Smooth muscle cell (in vitro differentiated cells): ENCODE results near the gene RBFOX1. TPM values are rescaled to one million over a fixed set of nuclear protein-coding genes. Genes with fewer than 3 reads are reported as not detected.

Experiments
- DNase-seq: peaks from one replicate; lab custom pipeline; 2025; ENCODE audit not compliant: unreplicated experiment; lab: John Stamatoyannopoulos, UW
- H2AFZ ChIP-seq: fragments of 200-600 bp; sonication (generic); 2 replicates; pipeline ENCODE4 v1.6.0; 2016; ENCODE audit warnings: antibody characterized with exemption, low read depth, mild to moderate bottlenecking
- H3F3A ChIP-seq: fragments of 200-600 bp; sonication (generic); 2 replicates; pipeline ENCODE4 v1.6.0; 2017; ENCODE audit warnings: antibody characterized with exemption, low read depth
- H3K27ac ChIP-seq: fragments of 200-600 bp; sonication (generic); 2 replicates; pipeline ENCODE4 v1.5.1; 2016; ENCODE audit warnings: low read depth, mild to moderate bottlenecking
- H3K27me3 ChIP-seq: fragments of 200-600 bp; sonication (generic); 2 replicates; pipeline ENCODE4 v1.6.1; 2016; ENCODE audit warnings: low read depth, mild to moderate bottlenecking
- H3K36me3 ChIP-seq: fragments of 200-600 bp; sonication (generic); 2 replicates; pipeline ENCODE4 v1.5.1; 2016; ENCODE audit warnings: low read depth
- H3K4me1 ChIP-seq: fragments of 200-600 bp; sonication (generic); 2 replicates; pipeline ENCODE4 v1.5.1; 2016; ENCODE audit warnings: low read depth
- H3K4me2 ChIP-seq: fragments of 200-600 bp; sonication (generic); 2 replicates; pipeline ENCODE4 v1.6.0; 2016; ENCODE audit warnings: mild to moderate bottlenecking
- H3K4me3 ChIP-seq: fragments of 200-600 bp; sonication (generic); 2 replicates; pipeline ENCODE4 v1.5.1; 2016; ENCODE audit warnings: mild to moderate bottlenecking
- H3K79me2 ChIP-seq: fragments of 200-600 bp; sonication (generic); 2 replicates; pipeline ENCODE4 v1.6.0; 2016; ENCODE audit warnings: low read depth, mild to moderate bottlenecking
- H3K9ac ChIP-seq: fragments of 200-600 bp; sonication (generic); 2 replicates; pipeline ENCODE4 v1.6.0; 2016; ENCODE audit warnings: low read depth
- H3K9me3 ChIP-seq: fragments of 200-600 bp; sonication (generic); replicated peaks from 2 replicates; pipeline ENCODE4 v1.5.1; 2016; ENCODE audit warnings: low read depth
- H4K20me1 ChIP-seq: fragments of 200-600 bp; sonication (generic); 2 replicates; pipeline ENCODE4 v1.6.0; 2016; ENCODE audit warnings: low read depth
- WGBS: methylation state at CpG from one replicate; pipeline ENCODE4 v1.1.7; 2016; ENCODE audit warnings: low lambda C conversion rate; 5-methylcytosine and 5-hydroxymethylcytosine counted together
- polyA plus RNA-seq: library from polyadenylated mRNA; unstranded; fragments of >200 nt; fragmentation: Nextera tagmentation; extraction: Ambion mirVana; gene quantifications from 2 replicates; pipeline ENCODE4 v1.2.1, GENCODE V29; 2016
- total RNA-seq: library from RNA; depleted of rRNA; stranded (reverse); fragments of >200 nt; gene quantifications from 2 replicates; pipeline ENCODE4 v1.2.3, GENCODE V29; 2014
- TF ChIP-seq, protein P1 (sequence below): fragments of 200-600 bp; sonication (generic); IDR thresholded peaks from 2 replicates; pipeline ENCODE4 v1.5.1; 2017; ENCODE audit warnings: borderline replicate concordance, mild to moderate bottlenecking, antibody characterized with exemption; ENCODE audit not compliant: insufficient read depth, poor library complexity, severe bottlenecking

RBFOX1 gene
- total and polyA plus RNA-seq, 2 experiments from 2014 or later, result not detected

DNA sequence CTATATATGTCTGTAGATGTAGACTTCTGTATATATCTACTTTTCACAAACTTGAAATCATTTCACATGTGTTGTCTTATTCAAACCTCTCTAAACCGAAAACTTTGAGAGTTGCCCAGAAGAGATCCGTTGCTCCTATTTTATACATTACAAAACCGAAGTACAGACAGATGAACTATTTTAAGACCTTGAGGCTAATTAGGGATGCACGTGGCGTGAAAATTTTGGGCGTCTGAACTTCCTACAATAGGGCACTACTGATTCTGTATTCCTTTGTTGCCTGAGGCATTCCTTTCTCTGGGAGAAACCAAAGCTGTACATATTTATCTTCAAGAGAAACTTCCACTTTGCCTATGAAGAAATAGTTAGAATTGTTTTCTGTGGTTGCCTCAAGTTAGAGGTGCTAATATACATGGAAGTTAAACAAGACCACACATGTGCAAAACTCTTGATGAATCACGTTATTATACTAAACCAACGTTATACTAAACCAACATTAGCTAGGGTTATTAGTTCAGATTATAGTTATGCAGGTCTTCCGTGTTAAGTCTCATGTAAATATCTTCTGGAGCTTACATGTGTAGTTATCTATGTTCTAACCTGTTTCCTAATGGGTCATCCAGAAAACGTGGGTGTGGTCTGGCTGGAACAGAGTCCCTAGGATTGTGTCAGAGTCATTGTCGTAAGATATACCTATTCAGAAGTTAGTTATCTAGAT is 111.2 kb downstream of the RBFOX1 start:
- DNase-seq, result no peak
- Histone ChIP-seq H3K9me3 (no peaks in the 10 kb centered on the region), H3K27ac (no peak overlapping the region), H3K4me1 (peaks cover 8% of the 10 kb centered on the region), H3K4me3 (no peak overlapping the region), H2AFZ (no peak overlapping the region), H3K9ac (no peak overlapping the region), H3K79me2 (no peaks in the 10 kb centered on the region), H3K4me2 (no peak overlapping the region), H3K27me3 (no peaks in the 10 kb centered on the region), H3K36me3 (no peaks in the 10 kb centered on the region), H4K20me1 (no peaks in the 10 kb centered on the region), H3F3A (no peaks in the 10 kb centered on the region)
- 88% methylated on average over 11 of the region's 11 CpGs for WGBS
- TF ChIP-seq, protein P1, sequence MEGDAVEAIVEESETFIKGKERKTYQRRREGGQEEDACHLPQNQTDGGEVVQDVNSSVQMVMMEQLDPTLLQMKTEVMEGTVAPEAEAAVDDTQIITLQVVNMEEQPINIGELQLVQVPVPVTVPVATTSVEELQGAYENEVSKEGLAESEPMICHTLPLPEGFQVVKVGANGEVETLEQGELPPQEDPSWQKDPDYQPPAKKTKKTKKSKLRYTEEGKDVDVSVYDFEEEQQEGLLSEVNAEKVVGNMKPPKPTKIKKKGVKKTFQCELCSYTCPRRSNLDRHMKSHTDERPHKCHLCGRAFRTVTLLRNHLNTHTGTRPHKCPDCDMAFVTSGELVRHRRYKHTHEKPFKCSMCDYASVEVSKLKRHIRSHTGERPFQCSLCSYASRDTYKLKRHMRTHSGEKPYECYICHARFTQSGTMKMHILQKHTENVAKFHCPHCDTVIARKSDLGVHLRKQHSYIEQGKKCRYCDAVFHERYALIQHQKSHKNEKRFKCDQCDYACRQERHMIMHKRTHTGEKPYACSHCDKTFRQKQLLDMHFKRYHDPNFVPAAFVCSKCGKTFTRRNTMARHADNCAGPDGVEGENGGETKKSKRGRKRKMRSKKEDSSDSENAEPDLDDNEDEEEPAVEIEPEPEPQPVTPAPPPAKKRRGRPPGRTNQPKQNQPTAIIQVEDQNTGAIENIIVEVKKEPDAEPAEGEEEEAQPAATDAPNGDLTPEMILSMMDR, result no peak

DNA sequence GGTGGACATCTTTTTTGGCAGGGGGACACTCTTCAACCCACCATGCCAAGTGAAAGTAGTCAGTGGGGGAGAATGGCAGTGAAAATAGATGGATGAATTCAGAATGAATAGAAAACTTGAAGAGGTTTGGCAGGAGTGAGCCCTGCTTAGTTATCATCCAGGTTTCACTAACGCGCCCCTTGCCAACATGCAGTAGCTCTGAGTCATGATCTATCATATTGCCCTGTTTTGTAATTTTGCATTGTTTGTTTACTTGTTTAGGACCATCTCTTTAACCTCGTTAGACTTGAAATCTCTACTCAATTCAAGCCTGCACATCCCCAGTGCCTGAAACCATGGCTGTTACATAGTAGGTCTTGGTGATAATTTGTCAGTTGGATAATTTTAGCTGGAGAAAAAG is 116.7 kb downstream of the RBFOX1 start:
- Histone ChIP-seq H3K9ac (no peak overlapping the region), H3K9me3 (no peaks in the 10 kb centered on the region), H3K27ac (no peak overlapping the region), H3F3A (no peaks in the 10 kb centered on the region), H3K4me2 (no peak overlapping the region), H3K4me1 (no peaks in the 10 kb centered on the region), H4K20me1 (no peaks in the 10 kb centered on the region), H3K4me3 (no peak overlapping the region), H2AFZ (no peak overlapping the region), H3K36me3 (no peaks in the 10 kb centered on the region), H3K27me3 (no peaks in the 10 kb centered on the region), H3K79me2 (no peaks in the 10 kb centered on the region)
- no peak for DNase-seq
- TF ChIP-seq, protein P1, result no peak
- 96% methylated on average over 3 of the region's 3 CpGs for WGBS

DNA sequence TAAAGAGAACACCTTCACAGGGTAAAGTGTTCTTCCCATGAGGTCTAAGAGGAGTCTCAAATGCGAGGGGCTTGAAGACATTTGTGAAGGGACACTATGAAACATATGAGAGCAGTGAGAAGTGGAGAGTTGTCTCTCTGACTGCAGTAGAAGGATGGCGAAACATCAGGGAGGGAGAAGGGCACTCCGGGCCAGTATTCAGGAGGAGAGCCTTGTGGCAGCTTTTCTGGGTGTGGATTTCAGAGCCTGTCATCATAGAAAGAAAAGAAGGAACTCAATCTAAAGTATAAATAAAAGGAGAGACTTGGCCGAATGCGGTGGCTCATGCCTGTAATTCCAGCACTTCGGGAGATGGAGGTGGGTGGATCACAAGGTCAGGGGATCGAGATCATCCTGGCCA is 117.2 kb downstream of the RBFOX1 start:
- H3K27ac ChIP-seq, result no peak overlapping the region
- H3K36me3 ChIP-seq, result no peaks in the 10 kb centered on the region
- no peaks in the 10 kb centered on the region for H3K4me1 ChIP-seq
- H3K79me2 ChIP-seq, result no peaks in the 10 kb centered on the region
- no peaks in the 10 kb centered on the region for H4K20me1 ChIP-seq
- no peak overlapping the region for H3K4me3 ChIP-seq
- DNase-seq, result no peak
- H3K4me2 ChIP-seq, result no peak overlapping the region
- 88% methylated on average over 7 of the region's 7 CpGs for WGBS
- no peaks in the 10 kb centered on the region for H3K9me3 ChIP-seq
- H3K9ac ChIP-seq, result no peak overlapping the region
- TF ChIP-seq, protein P1, result no peak
- H3K27me3 ChIP-seq, result no peaks in the 10 kb centered on the region
- H2AFZ ChIP-seq, result no peak overlapping the region
- H3F3A ChIP-seq, result no peaks in the 10 kb centered on the region

DNA sequence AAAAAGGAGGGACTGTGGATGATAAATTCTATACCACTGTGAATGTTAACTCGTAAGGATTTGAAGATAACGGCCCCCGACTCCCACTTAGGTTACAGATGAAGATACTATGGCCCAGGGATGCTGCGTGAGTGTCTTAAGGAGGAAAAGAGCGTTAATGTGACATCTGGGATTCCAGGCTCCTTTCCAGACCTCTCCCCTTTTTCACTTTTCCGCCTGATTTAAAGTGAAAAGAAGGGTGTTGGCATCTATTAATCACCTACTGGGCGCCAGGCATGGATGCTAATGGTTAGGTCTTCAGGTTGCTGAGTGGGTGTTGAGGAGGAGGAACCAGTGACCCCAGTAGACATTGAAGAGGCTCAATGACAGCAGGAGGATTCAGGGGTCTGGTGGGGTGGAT is 117.8 kb downstream of the RBFOX1 start:
- 86% methylated on average over 7 of the region's 7 CpGs for WGBS
- Histone ChIP-seq H3F3A (no peaks in the 10 kb centered on the region), H3K4me2 (no peak overlapping the region), H3K27ac (no peak overlapping the region), H3K79me2 (no peaks in the 10 kb centered on the region), H3K36me3 (no peaks in the 10 kb centered on the region), H2AFZ (no peak overlapping the region), H3K4me3 (no peak overlapping the region), H3K9ac (no peak overlapping the region), H4K20me1 (no peaks in the 10 kb centered on the region), H3K27me3 (no peaks in the 10 kb centered on the region), H3K4me1 (no peaks in the 10 kb centered on the region), H3K9me3 (no peaks in the 10 kb centered on the region)
- TF ChIP-seq, protein P1, result no peak
- DNase-seq, result no peak
